Type B pancreatic cell (in vitro differentiated cells): ENCODE measurements around the gene MYCBP2. TPM values are rescaled to one million over a fixed set of nuclear protein-coding genes. Genes with fewer than 3 reads are reported as not detected.

ENCODE experiments used
- DNase-seq: peaks from one replicate; pipeline ENCODE4 v3.0.0; 2021; ENCODE audit warnings: mixed read lengths; ENCODE audit not compliant: unreplicated experiment; ENCODE audit errors: extremely low spot score
- H3K27ac Mint-ChIP-seq: 2 replicates; pipeline ENCODE4 v1.8.0; 2021; ENCODE audit warnings: mild to moderate bottlenecking, mixed read lengths
- H3K27me3 Mint-ChIP-seq: 2 replicates; pipeline ENCODE4 v1.8.0; 2021; ENCODE audit warnings: mixed read lengths
- H3K36me3 Mint-ChIP-seq: 2 replicates; pipeline ENCODE4 v1.8.0; 2021; ENCODE audit warnings: mixed read lengths
- H3K4me1 Mint-ChIP-seq: one replicate; pipeline ENCODE4 v1.8.0; 2021; ENCODE audit warnings: mixed read lengths; ENCODE audit not compliant: unreplicated experiment
- H3K4me3 Mint-ChIP-seq: 2 replicates; pipeline ENCODE4 v1.8.0; 2021; ENCODE audit warnings: mild to moderate bottlenecking, mixed read lengths
- H3K9me3 Mint-ChIP-seq: 2 replicates; pipeline ENCODE4 v1.8.0; 2021; ENCODE audit warnings: mixed read lengths
- CTCF ChIP-seq: fragments of 200-600 bp; sonication (generic); conservative IDR thresholded peaks from 2 replicates; pipeline ENCODE4 v1.5.0; 2021; ENCODE audit warnings: antibody characterized with exemption, mild to moderate bottlenecking
- total RNA-seq: library from RNA; stranded (reverse); gene quantifications from 2 replicates; pipeline ENCODE4 v1.2.1, GENCODE V29; 2021; ENCODE audit warnings: low replicate concordance

MYCBP2 gene
- total RNA-seq, 1 donor from 2014 or later, result 71.7 TPM

- H3K27ac Mint-ChIP-seq, result no peak overlapping the region
- no peaks in the 10 kb centered on the region for H3K4me1 Mint-ChIP-seq
- no peaks in the 10 kb centered on the region for H3K36me3 Mint-ChIP-seq
- H3K27me3 Mint-ChIP-seq, result no peaks in the 10 kb centered on the region
- TF ChIP-seq CTCF, result no peak
- DNase-seq, result no peak
- H3K9me3 Mint-ChIP-seq, result no peaks in the 10 kb centered on the region
- H3K4me3 Mint-ChIP-seq, result no peak overlapping the region
Measured at GRCh38 chr13:77372275-77372674, 45.4 kb upstream of the MYCBP2 start.

- TF ChIP-seq CTCF, result no peak
- no peak overlapping the region for H3K4me3 Mint-ChIP-seq
- no peaks in the 10 kb centered on the region for H3K9me3 Mint-ChIP-seq
- no peaks in the 10 kb centered on the region for H3K27me3 Mint-ChIP-seq
- DNase-seq, result no peak
- no peaks in the 10 kb centered on the region for H3K36me3 Mint-ChIP-seq
- no peak overlapping the region for H3K27ac Mint-ChIP-seq
- no peaks in the 10 kb centered on the region for H3K4me1 Mint-ChIP-seq
Measured at GRCh38 chr13:77370888-77371287, 44.0 kb upstream of the MYCBP2 start.

DNA sequence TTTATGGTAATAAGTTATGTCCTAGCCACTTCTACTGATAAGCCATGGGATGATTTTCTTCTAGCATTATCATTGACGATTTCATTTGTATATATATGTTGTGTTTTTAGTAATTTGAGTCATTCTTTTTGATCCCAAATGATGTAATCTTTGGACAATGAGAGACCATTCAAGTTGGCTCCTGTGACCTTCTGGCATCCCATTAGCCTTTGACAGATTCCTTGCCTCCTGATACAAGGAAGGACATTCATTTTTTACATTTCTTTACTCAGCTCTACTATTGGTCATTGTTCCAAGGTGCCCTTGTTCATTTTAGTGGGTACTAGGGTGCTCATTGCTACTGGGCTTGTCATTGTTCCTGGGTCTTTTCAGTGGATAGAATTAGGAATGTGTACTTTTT lies 35.3 kb upstream of the MYCBP2 start:
- Mint-ChIP-seq H3K27me3 (no peaks in the 10 kb centered on the region), H3K4me3 (no peak overlapping the region), H3K9me3 (no peaks in the 10 kb centered on the region), H3K4me1 (no peaks in the 10 kb centered on the region), H3K36me3 (no peaks in the 10 kb centered on the region), H3K27ac (no peak overlapping the region)
- no peak for TF ChIP-seq CTCF
- no peak for DNase-seq

GRCh38 chr13:77360032-77360685 lies 33.3 kb upstream of the MYCBP2 start:
- no peaks in the 10 kb centered on the region for H3K36me3 Mint-ChIP-seq
- H3K27me3 Mint-ChIP-seq, result no peaks in the 10 kb centered on the region
- no peaks in the 10 kb centered on the region for H3K4me1 Mint-ChIP-seq
- H3K27ac Mint-ChIP-seq, result no peak overlapping the region
- DNase-seq, result no peak
- H3K9me3 Mint-ChIP-seq, result no peaks in the 10 kb centered on the region
- TF ChIP-seq CTCF, result no peak
- H3K4me3 Mint-ChIP-seq, result no peak overlapping the region

- no peak for DNase-seq
Measured at GRCh38 chr13:77359171-77359570, 32.3 kb upstream of the MYCBP2 start.

More at GRCh38 chr13:77359171-77359570, 32.3 kb upstream of the MYCBP2 start:
- Mint-ChIP-seq H3K9me3 (no peaks in the 10 kb centered on the region), H3K36me3 (no peaks in the 10 kb centered on the region), H3K4me3 (no peak overlapping the region), H3K4me1 (no peaks in the 10 kb centered on the region), H3K27me3 (no peaks in the 10 kb centered on the region), H3K27ac (no peak overlapping the region)
- TF ChIP-seq CTCF, result no peak
